Measurements from ENCODE around the gene URI1.

GRCh38 chr19:30001301-30001700, 59.3 kb downstream of the URI1 start:
- TF ChIP-seq CTCF (IDR thresholded peaks at IDR 0.05) (no peak), POLR2A (IDR thresholded peaks at IDR 0.05) (no peak)
